ENCODE results near the gene SPATA9. TPM values are rescaled to one million over a fixed set of nuclear protein-coding genes. Genes with fewer than 3 reads are reported as not detected.
A peak's percentile ranks its signal among the peaks of the same experiment; 100 is the strongest.

SPATA9 gene
- total and polyA plus RNA-seq, 9 of the 15 experiments (the other 6 are each of a cell fraction or from before 2014, with no cell fraction given) = 0.16 to 5.5 (median 0.39) TPM; not detected in 3

GRCh38 chr5:95723632-95724369, 41.0 kb upstream of the SPATA9 start (continued):
- TF ChIP-seq PHB2 (IDR thresholded peaks at IDR 0.05; ENCODE audit: low read depth) (no peak), ZNF584 (CRISPR knock-in tag; IDR thresholded peaks at IDR 0.05; ENCODE audit: low read depth) (peak; percentile 47; the same call in 1 of the 2 replicates), CREB1 (IDR thresholded peaks at IDR 0.05) (no peak), CREB1 (CRISPR knock-in tag; IDR thresholded peaks at IDR 0.05) (no peak), KAT7 (CRISPR knock-in tag; IDR thresholded peaks at IDR 0.05; ENCODE audit: borderline replicate concordance) (no peak), PREB (CRISPR knock-in tag; IDR thresholded peaks at IDR 0.05) (no peak), NEUROD1 (IDR thresholded peaks at IDR 0.05; ENCODE audit: borderline replicate concordance, low read depth, low read length, partially characterized antibody) (peak; percentile 42), TAF7 (tag; IDR thresholded peaks at IDR 0.05) (no peak), SMARCC2 (IDR thresholded peaks at IDR 0.05; ENCODE audit: low read depth) (peak; percentile 77; the same call in 1 of the 2 replicates), ELF4 (CRISPR knock-in tag; IDR thresholded peaks at IDR 0.05) (0 out of 2 replicates have a peak, but pooled peaks have one; percentile 34), STAT5A (IDR thresholded peaks at IDR 0.05; ENCODE audit: borderline replicate concordance, low read length) (0 out of 2 replicates have a peak, but pooled peaks have one; percentile 9), POLR2AphosphoS5 (IDR thresholded peaks at IDR 0.05; ENCODE audit: control insufficient read depth, insufficient read depth, low read depth, low read length) (0 out of 2 replicates have a peak, but pooled peaks have one; percentile 25), CHAMP1 (IDR thresholded peaks at IDR 0.05) (0 out of 2 replicates have a peak, but pooled peaks have one; percentile 26), VEZF1 (CRISPR knock-in tag; IDR thresholded peaks at IDR 0.05) (no peak), ZFP36 (IDR thresholded peaks at IDR 0.05; ENCODE audit: low read depth, low read length, partially characterized antibody) (peak; percentile 79), NR2C2 (CRISPR knock-in tag; IDR thresholded peaks at IDR 0.05) (no peak), NR2C2 (tag; IDR thresholded peaks at IDR 0.05) (peak; percentile 39; the same call in 1 of the 2 replicates), THRB (CRISPR knock-in tag; conservative IDR thresholded peaks at IDR 0.05) (0 out of 2 replicates have a peak, but pooled peaks have one; percentile 13), MCM5 (IDR thresholded peaks at IDR 0.05; ENCODE audit: low read depth) (no peak), ARID1B (IDR thresholded peaks at IDR 0.05) (peak; percentile 85), ARNT (IDR thresholded peaks at IDR 0.05) (peak; percentile 43; a peak in 2 of 4 replicates), ZFP30 (CRISPR knock-in tag; IDR thresholded peaks at IDR 0.05; ENCODE audit: borderline replicate concordance) (no peak), DNMT1 (IDR thresholded peaks at IDR 0.05) (no peak)
